Activated CD8-positive, alpha-beta memory T cell treated with anti-CD3 and anti-CD28 coated beads, Interleukin-2, amount 50 U/mL, for 24 hours (primary cell): Measurements from ENCODE around the gene DDX42.

Source experiments
- DNase-seq: peaks from one replicate; pipeline ENCODE4 v3.0.0-alpha.2; 2020; ENCODE audit errors: extremely low read depth

The DDX42 gene

DNA sequence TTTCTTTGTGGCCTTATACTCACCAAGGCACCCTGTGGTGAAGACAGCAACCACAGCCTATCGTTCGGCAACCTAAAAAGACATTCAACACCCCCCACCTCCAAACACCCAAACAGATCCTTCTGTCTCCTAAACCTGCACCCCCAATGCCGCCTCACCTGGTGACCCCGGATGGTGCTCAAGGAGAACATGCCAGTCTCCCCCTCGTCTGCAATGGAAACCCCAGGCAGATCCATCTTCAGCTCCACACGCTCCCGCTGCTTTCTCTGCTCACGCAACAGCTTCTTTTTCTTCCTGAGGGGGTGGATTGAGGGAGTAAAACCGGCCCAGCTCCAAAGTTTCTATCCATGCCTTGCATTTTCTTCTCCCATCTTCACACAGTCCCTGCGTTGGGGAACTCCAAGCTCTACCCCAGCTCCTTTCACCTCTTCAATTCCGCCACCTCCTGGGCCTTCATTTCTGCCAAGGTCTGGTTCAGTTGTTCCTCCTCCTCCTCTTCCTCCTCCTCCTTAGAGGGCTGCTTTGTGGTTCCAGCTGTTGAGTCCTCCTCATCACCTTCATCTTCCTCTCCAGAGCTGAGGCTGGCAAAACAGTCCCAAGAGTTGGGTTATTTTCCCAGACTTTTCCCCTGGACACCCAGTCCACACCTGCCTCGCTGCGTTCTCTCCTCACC is 49.8 kb downstream of the DDX42 start:
- DNase-seq, result no peak

GRCh38 chr17:63824362-63824761 is 50.4 kb downstream of the DDX42 start:
- DNase-seq, result no peak

DNA sequence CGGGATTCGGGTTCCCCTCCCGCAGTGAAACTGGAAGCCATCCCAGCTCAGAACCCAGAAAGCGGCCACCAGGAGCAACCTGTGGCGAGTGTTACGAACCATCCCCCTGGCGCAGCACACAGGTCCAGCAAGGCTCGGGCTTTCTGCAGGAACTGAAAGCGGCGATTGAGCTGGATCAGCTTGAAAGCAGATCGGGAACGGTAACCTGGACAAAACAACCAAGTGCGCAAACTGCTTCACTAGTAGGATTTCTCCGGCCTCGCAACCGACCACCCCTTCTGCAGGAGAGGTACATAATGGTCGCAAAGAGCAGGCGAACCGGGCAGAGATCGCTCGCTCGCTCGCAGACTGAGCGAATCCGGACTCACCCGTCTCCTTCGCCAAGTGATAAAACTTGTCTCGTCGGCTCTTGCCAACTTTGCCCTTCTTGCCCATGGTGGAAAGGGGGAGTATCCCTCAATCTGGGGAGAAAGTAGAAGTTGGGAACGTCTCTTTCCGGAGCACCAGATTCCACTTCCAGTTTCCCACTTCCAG is 52.6 kb downstream of the DDX42 start:
- no peak for DNase-seq

- peak; percentile 91 for DNase-seq
These were observed 53.2 kb downstream of the DDX42 start, which contains the start of the genes FTSJ3 and PSMC5 for GRCh38 chr17:63827002-63827800. FTSJ3 (minus strand) TSS chr17:63827663; CDS start chr17:63826902, 761 bp downstream. PSMC5 (plus strand) TSS chr17:63827431; CDS start chr17:63827491, 60 bp downstream.

DNA sequence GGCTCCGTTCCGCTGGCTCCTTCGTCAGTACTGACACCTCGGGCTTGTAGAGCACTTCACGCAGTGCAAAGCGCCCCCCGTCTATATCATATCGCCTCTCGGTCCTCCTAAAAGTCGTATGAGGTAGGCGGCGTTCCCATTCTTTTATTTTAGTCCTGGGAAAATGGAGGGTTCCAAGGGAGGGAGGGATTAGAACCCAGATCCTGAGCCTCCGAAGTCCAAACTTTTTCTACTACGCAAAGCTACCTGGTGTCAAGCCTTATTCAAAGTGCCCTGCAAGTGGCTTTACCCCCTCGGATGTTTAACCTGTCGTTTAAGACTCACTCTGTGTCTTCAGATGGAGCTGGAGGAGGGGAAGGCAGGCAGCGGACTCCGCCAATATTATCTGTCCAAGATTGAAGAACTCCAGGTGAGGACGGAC is 53.8 kb downstream of the DDX42 start:
- DNase-seq, result no peak

GRCh38 chr17:63828936-63829335 is 55.0 kb downstream of the DDX42 start:
- DNase-seq, result no peak

DNA sequence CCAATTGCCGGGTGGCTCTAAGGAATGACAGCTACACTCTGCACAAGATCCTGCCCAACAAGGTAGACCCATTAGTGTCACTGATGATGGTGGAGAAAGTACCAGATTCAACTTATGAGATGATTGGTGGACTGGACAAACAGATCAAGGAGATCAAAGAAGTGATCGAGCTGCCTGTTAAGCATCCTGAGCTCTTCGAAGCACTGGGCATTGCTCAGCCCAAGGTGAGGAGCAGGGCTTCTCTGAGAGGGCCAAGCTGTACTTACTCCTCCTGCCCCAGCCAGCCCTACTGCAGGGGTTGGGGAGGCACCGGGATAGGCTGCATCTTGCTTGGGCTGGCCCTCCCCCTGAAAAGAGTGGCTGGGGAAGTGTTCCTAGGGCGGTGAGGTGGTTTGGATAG is 56.3 kb downstream of the DDX42 start:
- no peak for DNase-seq

DNA sequence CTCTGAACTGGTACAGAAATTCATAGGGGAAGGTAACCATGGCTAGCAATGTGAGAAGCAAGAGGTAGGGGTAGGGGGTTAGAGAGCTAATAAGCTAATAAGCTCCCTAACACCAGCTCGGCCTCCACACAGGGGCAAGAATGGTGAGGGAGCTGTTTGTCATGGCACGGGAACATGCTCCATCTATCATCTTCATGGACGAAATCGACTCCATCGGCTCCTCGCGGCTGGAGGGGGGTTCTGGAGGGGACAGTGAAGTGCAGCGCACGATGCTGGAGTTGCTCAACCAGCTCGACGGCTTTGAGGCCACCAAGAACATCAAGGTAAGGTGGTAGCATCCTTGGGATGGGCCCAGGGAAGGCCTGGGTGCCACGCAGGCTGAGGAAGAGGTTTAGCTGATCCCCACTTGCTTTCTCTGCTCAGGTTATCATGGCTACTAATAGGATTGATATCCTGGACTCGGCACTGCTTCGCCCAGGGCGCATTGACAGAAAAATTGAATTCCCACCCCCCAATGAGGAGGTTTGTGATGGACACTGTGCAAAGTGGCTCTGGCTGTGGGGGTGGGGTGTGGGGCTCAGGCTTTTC is 57.0 kb downstream of the DDX42 start:
- DNase-seq, result no peak

DNA sequence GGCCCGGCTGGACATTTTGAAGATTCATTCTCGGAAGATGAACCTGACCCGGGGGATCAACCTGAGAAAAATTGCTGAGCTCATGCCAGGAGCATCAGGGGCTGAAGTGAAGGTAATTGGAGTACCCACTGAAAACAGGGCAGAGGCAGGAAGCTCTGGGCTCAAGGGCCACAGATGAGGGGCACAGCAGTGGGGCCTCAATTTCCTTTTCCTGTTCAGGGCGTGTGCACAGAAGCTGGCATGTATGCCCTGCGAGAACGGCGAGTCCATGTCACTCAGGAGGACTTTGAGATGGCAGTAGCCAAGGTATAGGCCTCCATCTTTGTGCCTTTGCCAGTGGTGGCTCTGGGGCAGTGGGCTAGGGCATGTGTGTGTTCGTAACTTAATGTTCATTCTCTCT is 57.5 kb downstream of the DDX42 start:
- no peak for DNase-seq

- DNase-seq, result no peak
These were observed 58.0 kb downstream of the DDX42 start for GRCh38 chr17:63832014-63832413.

- DNase-seq, result no peak
These were observed 58.5 kb downstream of the DDX42 start for GRCh38 chr17:63832455-63832854.

- no peak for DNase-seq
These were observed 59.2 kb downstream of the DDX42 start for GRCh38 chr17:63833026-63833740.

DNA sequence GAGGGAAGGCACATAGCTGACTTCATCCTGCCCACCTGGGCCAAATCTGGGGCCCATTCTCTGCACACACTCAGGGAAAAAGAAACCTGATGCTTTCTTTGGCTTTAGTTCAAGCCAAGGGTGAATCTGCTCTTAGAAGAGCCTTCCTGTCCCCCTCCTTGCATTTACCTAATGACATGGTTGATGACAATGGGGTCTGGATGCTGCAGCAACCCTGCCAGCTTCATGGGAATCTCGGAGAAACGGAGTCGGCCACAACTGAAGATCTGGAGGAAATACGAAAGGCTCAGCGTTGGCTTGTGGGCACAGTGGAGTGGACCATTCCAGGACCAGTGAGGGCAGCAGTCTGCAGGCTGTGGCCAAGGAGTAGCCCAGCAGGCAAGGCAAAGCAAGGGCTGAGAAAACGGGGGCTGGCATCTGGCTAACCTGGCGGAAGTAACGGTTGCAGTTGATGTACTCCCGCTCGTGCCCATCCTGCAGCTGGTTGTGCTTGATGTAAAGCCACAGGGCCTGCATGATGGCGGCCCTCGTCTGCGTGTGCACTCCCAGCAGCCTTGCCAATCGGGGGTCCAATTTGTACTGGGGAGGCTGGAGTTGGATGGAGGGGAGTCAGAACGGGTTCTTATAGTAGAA is 59.9 kb downstream of the DDX42 start:
- DNase-seq, result no peak

DNA sequence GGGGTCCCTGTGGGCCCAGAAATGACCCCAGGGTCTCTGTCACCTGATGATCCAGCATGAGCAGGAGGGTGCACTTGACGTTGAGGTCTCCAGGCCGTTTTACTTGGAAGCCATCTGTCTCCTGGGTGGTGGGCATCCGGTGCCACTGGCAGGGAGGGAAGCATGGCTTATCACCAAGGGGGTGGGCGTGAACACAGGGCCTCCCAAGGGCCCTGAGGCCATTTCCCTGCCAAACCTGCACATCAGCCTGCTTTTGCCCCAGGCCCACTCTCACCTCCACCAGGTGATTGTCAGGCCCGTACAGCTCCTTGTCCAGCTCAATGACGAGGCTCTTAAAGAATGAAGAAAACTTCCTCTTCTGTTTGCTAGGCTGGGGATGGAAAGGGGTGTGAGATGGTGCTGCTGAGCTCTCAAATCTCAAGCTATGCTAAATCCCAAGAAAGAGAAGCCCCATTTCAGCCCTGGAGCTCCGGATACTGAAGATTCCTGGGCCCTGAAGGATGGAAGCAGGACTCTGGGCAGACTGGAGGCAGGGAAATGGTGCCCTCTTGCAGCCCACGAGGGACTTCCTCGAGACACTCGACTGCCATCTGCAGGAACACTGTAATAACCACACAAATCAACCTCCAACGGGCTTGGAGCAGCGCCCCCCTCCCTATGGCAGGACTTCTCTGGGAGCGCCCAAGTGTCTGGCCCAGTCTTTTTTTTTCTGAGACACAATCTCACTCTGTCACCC is 60.6 kb downstream of the DDX42 start:
- no peak for DNase-seq

DNA sequence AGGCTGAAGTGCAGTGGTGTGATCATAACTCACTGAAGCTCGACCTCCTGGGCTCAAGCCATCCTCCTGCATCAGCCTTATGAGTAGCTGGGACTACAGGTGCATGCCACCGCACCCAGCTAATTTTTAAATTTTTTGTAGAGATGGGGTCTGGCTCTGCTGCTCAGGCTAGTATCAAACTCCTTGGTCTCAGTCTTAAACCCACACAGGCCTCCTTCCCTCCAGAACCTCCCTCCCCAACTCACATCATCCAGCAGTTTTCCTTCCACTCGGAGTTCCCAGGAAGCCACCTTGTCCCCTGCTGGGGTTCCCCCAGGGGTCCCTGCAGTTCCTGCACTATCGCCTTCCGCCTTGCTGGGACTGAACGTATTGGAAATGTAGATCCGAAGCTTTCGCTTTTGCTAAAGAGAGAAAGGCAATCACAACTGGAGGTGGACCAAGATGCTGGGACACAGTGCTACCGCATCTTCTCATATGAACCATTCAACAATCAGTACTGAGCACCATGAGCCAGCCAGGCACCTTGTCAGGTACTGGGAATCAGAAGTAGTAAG is 61.3 kb downstream of the DDX42 start:
- DNase-seq, result no peak

- no peak for DNase-seq
These were observed 62.8 kb downstream of the DDX42 start for GRCh38 chr17:63836811-63837210.

DNA sequence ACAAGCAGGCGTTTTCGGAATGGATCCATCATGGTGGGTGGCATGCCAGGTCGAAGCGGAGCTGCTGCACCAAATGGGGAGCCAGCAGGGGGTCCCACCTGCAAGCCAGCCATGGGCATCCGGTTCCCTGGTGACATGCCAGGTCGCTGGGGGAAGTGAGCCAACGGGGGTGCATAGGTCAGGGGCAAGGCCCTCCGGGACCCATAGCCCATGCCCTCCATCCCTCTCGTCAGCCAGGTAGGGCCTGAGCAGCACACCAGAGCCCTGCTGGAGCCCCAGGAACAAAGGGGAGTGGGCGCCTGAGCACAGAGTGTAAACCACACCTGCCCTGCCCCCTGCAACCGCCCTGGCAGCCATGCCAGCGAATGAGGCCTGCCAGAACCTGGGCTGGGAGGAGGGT is 63.5 kb downstream of the DDX42 start:
- no peak for DNase-seq

- no peak for DNase-seq
These were observed 64.1 kb downstream of the DDX42 start for GRCh38 chr17:63837962-63838600.

GRCh38 chr17:63838631-63839171 is 64.7 kb downstream of the DDX42 start:
- DNase-seq, result no peak
